HG02938 (cell line): ENCODE measurements around the gene MPP1.

Source experiments
- ATAC-seq: cut with Tn5 transposase; IDR thresholded peaks from one replicate; pipeline ENCODE4 v1.9.1; 2021; ENCODE audit warnings: mild to moderate bottlenecking, moderate library complexity; ENCODE audit not compliant: unreplicated experiment

Gene MPP1

GRCh38 chrX:154813801-154814200, 8.5 kb upstream of the MPP1 start:
- no peak for ATAC-seq

- ATAC-seq: no peak
Measured at GRCh38 chrX:154812341-154813101, 7.2 kb upstream of the MPP1 start.

GRCh38 chrX:154809939-154810665, 4.8 kb upstream of the MPP1 start:
- ATAC-seq: no peak

- ATAC-seq: no peak
Measured at GRCh38 chrX:154806837-154807501, 1.7 kb upstream of the MPP1 start.

GRCh38 chrX:154805696-154806091, 409 bp upstream of the MPP1 start:
- no peak for ATAC-seq

GRCh38 chrX:154804261-154804956, 876 bp downstream of the MPP1 start:
- ATAC-seq: peak; percentile 17

- no peak for ATAC-seq
Measured at GRCh38 chrX:154802947-154803346, 2.3 kb downstream of the MPP1 start.

- no peak for ATAC-seq
Measured at GRCh38 chrX:154800478-154801210, 4.6 kb downstream of the MPP1 start.

GRCh38 chrX:154799556-154800348, 5.5 kb downstream of the MPP1 start:
- ATAC-seq: no peak

- ATAC-seq: no peak
Measured at GRCh38 chrX:154797006-154797405, 8.3 kb downstream of the MPP1 start.

- no peak for ATAC-seq
Measured at GRCh38 chrX:154795016-154795415, 10.3 kb downstream of the MPP1 start.

- no peak for ATAC-seq
Measured at GRCh38 chrX:154793084-154793795, 12.0 kb downstream of the MPP1 start.

- no peak for ATAC-seq
Measured at GRCh38 chrX:154791939-154792338, 13.3 kb downstream of the MPP1 start.

- ATAC-seq: no peak
Measured at GRCh38 chrX:154791467-154791866, 13.8 kb downstream of the MPP1 start.

GRCh38 chrX:154785716-154786115, 19.6 kb downstream of the MPP1 start:
- ATAC-seq: no peak

- no peak for ATAC-seq
Measured at GRCh38 chrX:154784149-154784995, 20.9 kb downstream of the MPP1 start.

- ATAC-seq: no peak
Measured at GRCh38 chrX:154780968-154781367, 24.3 kb downstream of the MPP1 start.

GRCh38 chrX:154779261-154779660, 26.0 kb downstream of the MPP1 start:
- no peak for ATAC-seq
